OCI-M2 (cell line): ENCODE data around the gene RASL11B.

ENCODE experiments used
- DNase-seq: peaks from one replicate; lab custom pipeline; 2025; ENCODE audit not compliant: unreplicated experiment; lab: John Stamatoyannopoulos, UW

The RASL11B gene

GRCh38 chr4:52912608-52913007 lies 50.5 kb downstream of the RASL11B start:
- DNase-seq = no peak

DNA sequence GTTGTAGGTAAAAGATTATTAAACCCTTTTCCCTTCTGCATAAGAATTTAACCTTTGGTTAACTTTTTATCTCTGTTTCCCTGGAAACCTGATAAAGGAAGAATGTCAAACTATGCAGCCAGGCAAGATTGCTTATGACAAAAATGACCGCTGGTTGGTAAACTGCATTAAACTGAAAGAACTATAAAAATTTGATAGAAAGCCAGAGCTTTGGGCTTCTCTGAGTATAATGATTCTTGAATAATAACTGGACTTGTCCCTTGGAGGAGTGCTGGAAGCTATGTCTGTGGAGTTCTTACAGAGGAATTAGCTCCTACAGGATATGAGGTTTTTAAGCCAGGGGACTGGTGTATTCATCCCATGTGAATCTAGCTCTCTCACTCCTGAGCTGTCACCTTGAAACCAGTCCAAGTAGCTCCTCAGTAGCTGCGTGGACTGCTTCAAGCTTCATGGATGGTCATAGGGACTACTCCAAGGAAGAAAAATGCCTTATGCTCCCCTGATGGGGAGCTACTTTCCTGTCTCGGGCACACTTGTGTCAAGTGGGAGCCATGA lies 52.0 kb downstream of the RASL11B start:
- no peak for DNase-seq

GRCh38 chr4:52915191-52915590 lies 53.1 kb downstream of the RASL11B start:
- DNase-seq = no peak

DNA sequence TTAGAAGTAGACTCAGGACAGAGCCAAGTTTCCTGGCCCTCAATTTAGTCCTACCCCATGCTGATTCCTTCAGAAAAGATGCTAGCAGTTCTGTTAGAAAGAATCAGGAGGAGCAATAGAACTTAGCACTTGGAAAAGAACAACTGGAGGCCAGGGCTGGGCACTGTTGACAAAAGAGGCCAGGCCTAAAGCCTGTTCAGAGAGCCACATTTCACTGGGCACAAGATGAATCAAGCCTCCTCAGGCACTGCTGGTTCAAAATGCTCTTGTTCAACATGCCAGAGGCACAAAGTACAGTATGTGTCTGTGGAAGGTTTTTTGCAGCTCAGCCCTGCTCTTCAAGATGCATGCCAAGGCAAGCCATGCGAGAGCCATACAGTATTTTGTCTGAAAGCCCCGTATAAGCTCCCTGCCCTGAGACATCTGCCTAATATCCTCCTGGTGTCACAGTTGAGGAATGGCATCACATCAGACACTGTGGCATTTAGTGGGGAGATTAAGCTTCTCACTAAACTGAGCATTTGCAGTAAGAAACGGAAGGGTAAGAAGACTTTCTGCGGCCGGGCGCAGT lies 53.7 kb downstream of the RASL11B start:
- no peak for DNase-seq
